ENCODE measurements around the gene MRAS. TPM values are rescaled to one million over a fixed set of nuclear protein-coding genes. Genes with fewer than 3 reads are reported as not detected.
A peak's percentile ranks its signal among the peaks of the same experiment; 100 is the strongest.
"Not testable (repeated sequence)": the region's sequence is repeated elsewhere in the genome, so short reads cannot be mapped to it uniquely, and the experiment has no call there.

MRAS gene
- total RNA-seq, 1 donor from 2014 or later = 66.0 TPM

- FAIRE-seq = no peak
These were observed 58.2 kb downstream of the MRAS start for GRCh38 chr3:138406606-138407005.

GRCh38 chr3:138407236-138407907 lies 59.0 kb downstream of the MRAS start:
- no peak for FAIRE-seq

More at GRCh38 chr3:138406606-138407005, 58.2 kb downstream of the MRAS start:
- DNase-seq (ENCODE audit: low spot score in 2 of 2) = no peak

GRCh38 chr3:138408751-138409570 lies 60.6 kb downstream of the MRAS start:
- FAIRE-seq = no peak
- DNase-seq (ENCODE audit: low spot score in 2 of 2) = no peak

More at GRCh38 chr3:138407236-138407907, 59.0 kb downstream of the MRAS start:
- DNase-seq (ENCODE audit: low spot score in 2 of 2) = no peak

GRCh38 chr3:138412821-138413551 lies 64.6 kb downstream of the MRAS start:
- FAIRE-seq (no peak), DNase-seq (ENCODE audit: low spot score in 2 of 2) (no peak)

- not testable (repeated sequence) for DNase-seq (ENCODE audit: low spot score in 2 of 2); FAIRE-seq
These were observed 67.9 kb downstream of the MRAS start for GRCh38 chr3:138416236-138416635.

GRCh38 chr3:138417559-138417982 lies 69.2 kb downstream of the MRAS start:
- FAIRE-seq = no peak

GRCh38 chr3:138418601-138419206 lies 70.3 kb downstream of the MRAS start:
- FAIRE-seq = no peak

More at GRCh38 chr3:138417559-138417982, 69.2 kb downstream of the MRAS start:
- peak in 1 of 2 donors; percentile 74 for DNase-seq (ENCODE audit: low spot score in 2 of 2)

GRCh38 chr3:138423316-138423715 lies 74.9 kb downstream of the MRAS start:
- DNase-seq (ENCODE audit: low spot score in 2 of 2) = no peak
- no peak for FAIRE-seq

More at GRCh38 chr3:138418601-138419206, 70.3 kb downstream of the MRAS start:
- no peak for DNase-seq (ENCODE audit: low spot score in 2 of 2)

- DNase-seq (ENCODE audit: low spot score in 2 of 2) (no peak), FAIRE-seq (no peak)
These were observed 75.9 kb downstream of the MRAS start for GRCh38 chr3:138424323-138424722.

- DNase-seq (ENCODE audit: low spot score in 2 of 2) (no peak), FAIRE-seq (no peak)
These were observed 77.8 kb downstream of the MRAS start for GRCh38 chr3:138426211-138426610.

- FAIRE-seq = peak; percentile 64
- DNase-seq (ENCODE audit: low spot score in 2 of 2) = not testable (repeated sequence)
These were observed 78.4 kb downstream of the MRAS start for GRCh38 chr3:138426754-138427153.

GRCh38 chr3:138429665-138430064 lies 81.3 kb downstream of the MRAS start:
- DNase-seq (ENCODE audit: low spot score in 2 of 2) = no peak
- FAIRE-seq = no peak

- FAIRE-seq = no peak
- DNase-seq (ENCODE audit: low spot score in 2 of 2) = no peak
These were observed 84.3 kb downstream of the MRAS start for GRCh38 chr3:138432576-138433240.

GRCh38 chr3:138433892-138434275 lies 85.5 kb downstream of the MRAS start:
- no peak for FAIRE-seq
- DNase-seq (ENCODE audit: low spot score in 2 of 2) = no peak

- DNase-seq (ENCODE audit: low spot score in 2 of 2) (peak; percentile 61 to 84), FAIRE-seq (no peak)
These were observed 86.0 kb downstream of the MRAS start, which contains the start of gene ESYT3 for GRCh38 chr3:138434276-138434874. Gene ESYT3, plus strand, starts transcription at chr3:138434616. Its CDS starts 183 bp downstream, at chr3:138434799.

- FAIRE-seq = no peak
- DNase-seq (ENCODE audit: low spot score in 2 of 2) = peak in 1 of 2 donors; percentile 45
These were observed 86.7 kb downstream of the MRAS start for GRCh38 chr3:138434875-138435772.

- no peak for FAIRE-seq
- DNase-seq (ENCODE audit: low spot score in 2 of 2) = no peak
These were observed 87.5 kb downstream of the MRAS start for GRCh38 chr3:138435840-138436239.

- no peak for DNase-seq (ENCODE audit: low spot score in 2 of 2)
- FAIRE-seq = no peak
These were observed 88.9 kb downstream of the MRAS start for GRCh38 chr3:138437281-138437680.
